Measurements from ENCODE around the gene NINJ1. TPM values are rescaled to one million over a fixed set of nuclear protein-coding genes. Genes with fewer than 3 reads are reported as not detected.

NINJ1 gene
- total RNA-seq, 2 donors from 2014 or later: 71.2 to 194 TPM

DNA sequence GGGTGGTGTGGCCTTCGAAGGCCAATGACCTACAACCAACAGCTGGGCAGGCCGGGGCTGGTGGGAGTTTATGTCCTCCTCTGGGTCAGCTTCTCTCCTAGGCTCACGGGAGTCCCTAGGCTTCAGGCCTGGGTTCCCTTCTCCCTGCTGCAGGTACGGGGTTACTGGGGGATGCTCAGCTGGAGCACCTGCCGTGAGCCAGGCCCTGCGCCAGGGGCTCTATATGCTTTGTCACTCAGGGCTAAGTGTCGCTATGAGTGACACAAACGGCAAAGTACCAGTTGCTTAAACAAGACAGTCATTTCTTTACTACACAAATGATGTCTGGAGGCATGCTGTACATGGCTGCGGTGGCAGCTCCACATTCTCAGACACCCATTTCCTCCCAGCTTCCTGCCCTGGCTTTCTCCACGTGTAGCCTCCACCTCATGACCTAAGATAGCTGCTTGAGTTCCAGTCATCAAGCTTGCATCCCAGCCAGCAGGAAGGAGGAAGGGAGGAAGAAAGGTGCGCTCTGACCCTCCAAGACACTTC lies 22.5 kb upstream of the NINJ1 start:
- Histone ChIP-seq H3K4me1 (ENCODE audit: control insufficient read depth in 1 of 2, low read depth in 2 of 2) (no peaks in the 10 kb centered on the region), H3K4me3 (no peak overlapping the region), H3K27me3 (replicated peaks; ENCODE audit: insufficient read depth) (no peaks in the 10 kb centered on the region), H3K9me3 (no peaks in the 10 kb centered on the region), H3K27ac (no peak overlapping the region), H3K36me3 (no peaks in the 10 kb centered on the region)
- TF ChIP-seq CTCF (IDR thresholded peaks at IDR 0.05): no peak
- ATAC-seq (ENCODE audit: insufficient number of reproducible peaks, low FRiP score, low read depth) (no peak), DNase-seq (ENCODE audit: low spot score) (no peak)

- Histone ChIP-seq H3K4me1 (ENCODE audit: control insufficient read depth in 1 of 2, low read depth in 2 of 2) (no peaks in the 10 kb centered on the region), H3K27me3 (replicated peaks; ENCODE audit: insufficient read depth) (no peaks in the 10 kb centered on the region), H3K4me3 (no peak overlapping the region), H3K9me3 (no peaks in the 10 kb centered on the region), H3K27ac (no peak overlapping the region), H3K36me3 (no peaks in the 10 kb centered on the region)
- ATAC-seq (ENCODE audit: insufficient number of reproducible peaks, low FRiP score, low read depth) (no peak), DNase-seq (ENCODE audit: low spot score) (no peak)
- TF ChIP-seq CTCF (IDR thresholded peaks at IDR 0.05): no peak
Observed at GRCh38 chr9:93155716-93156474, 21.8 kb upstream of the NINJ1 start.

- Histone ChIP-seq H3K4me3 (no peak overlapping the region), H3K36me3 (no peaks in the 10 kb centered on the region), H3K4me1 (ENCODE audit: control insufficient read depth in 1 of 2, low read depth in 2 of 2) (no peaks in the 10 kb centered on the region), H3K9me3 (no peaks in the 10 kb centered on the region), H3K27ac (no peak overlapping the region), H3K27me3 (replicated peaks; ENCODE audit: insufficient read depth) (no peaks in the 10 kb centered on the region)
- ATAC-seq (ENCODE audit: insufficient number of reproducible peaks, low FRiP score, low read depth) (no peak), DNase-seq (ENCODE audit: low spot score) (no peak)
- TF ChIP-seq CTCF (IDR thresholded peaks at IDR 0.05): no peak
Observed at GRCh38 chr9:93154293-93154903, 20.3 kb upstream of the NINJ1 start.

- no peaks in the 10 kb centered on the region for H3K36me3 ChIP-seq
- no peaks in the 10 kb centered on the region for H3K4me1 ChIP-seq (ENCODE audit: control insufficient read depth in 1 of 2, low read depth in 2 of 2)
- DNase-seq (ENCODE audit: low spot score) (no peak), ATAC-seq (ENCODE audit: insufficient number of reproducible peaks, low FRiP score, low read depth) (no peak)
- no peaks in the 10 kb centered on the region for H3K9me3 ChIP-seq
- H3K27me3 ChIP-seq (replicated peaks; ENCODE audit: insufficient read depth): no peaks in the 10 kb centered on the region
- H3K27ac ChIP-seq: no peak overlapping the region
- no peak overlapping the region for H3K4me3 ChIP-seq
- no peak for TF ChIP-seq CTCF (IDR thresholded peaks at IDR 0.05)
Observed at GRCh38 chr9:93151097-93151784, 17.2 kb upstream of the NINJ1 start.

DNA sequence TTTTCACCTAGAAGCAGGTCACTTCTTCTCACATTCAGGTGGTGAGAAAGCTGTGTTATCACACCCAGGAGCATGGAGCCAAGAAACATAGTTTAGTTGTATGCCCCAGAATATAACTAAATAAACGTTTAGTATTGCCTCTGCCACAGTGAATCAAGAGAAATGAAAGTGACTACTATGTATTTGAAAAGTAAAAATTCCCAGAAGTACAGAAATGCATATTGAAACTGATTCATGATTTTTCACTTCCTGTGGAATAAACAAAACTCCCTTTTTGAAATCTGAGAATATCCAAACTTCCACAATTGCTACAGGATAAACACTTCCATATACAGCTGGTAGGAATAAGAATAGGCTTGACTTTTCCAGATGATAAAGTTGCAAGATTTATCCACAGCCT lies 15.3 kb upstream of the NINJ1 start:
- H3K27ac ChIP-seq: no peak overlapping the region
- no peak for ATAC-seq (ENCODE audit: insufficient number of reproducible peaks, low FRiP score, low read depth)
- H3K36me3 ChIP-seq: no peaks in the 10 kb centered on the region

More for the DNA sequence above, 15.3 kb upstream of the NINJ1 start:
- no peak overlapping the region for H3K4me3 ChIP-seq
- DNase-seq (ENCODE audit: low spot score): no peak
- no peak for TF ChIP-seq CTCF (IDR thresholded peaks at IDR 0.05)
- no peaks in the 10 kb centered on the region for H3K9me3 ChIP-seq
- H3K4me1 ChIP-seq (ENCODE audit: control insufficient read depth in 1 of 2, low read depth in 2 of 2): peaks cover 4 to 5% of the 10 kb centered on the region in 2 donors
- no peaks in the 10 kb centered on the region for H3K27me3 ChIP-seq (replicated peaks; ENCODE audit: insufficient read depth)
